A549 (cell line): ENCODE results near the gene ARHGEF7. TPM values are rescaled to one million over a fixed set of nuclear protein-coding genes. Genes with fewer than 3 reads are reported as not detected.

Source experiments
- ATAC-seq, 2 experiments: fragments of 200-7000 bp in 1 of 2; fragments of >200 bp in 1 of 2; cut with Nextera tagmentation in 1 of 2; cut with Tn5 transposase in 1 of 2; 3 replicates each; pipeline versions ENCODE4 v1.8.0 to v1.9.1; 2018 to 2020; ENCODE audit warnings: mild to moderate bottlenecking in 1 of 2, moderate library complexity in 1 of 2
- CTCF ChIA-PET: fragments of 300-600 bp; sonication (Branson Sonifier 250); formaldehyde crosslinking; extraction: SDS; loops from one replicate; lab custom pipeline; 2021; ENCODE audit warnings: antibody characterized with exemption, inconsistent platforms; lab: Yijun Ruan, JAX
- POLR2A ChIA-PET: fragments of 350-600 bp; formaldehyde crosslinking; extraction: SDS; loops from one replicate; lab custom pipeline; 2021; ENCODE audit warnings: antibody characterized with exemption, inconsistent platforms; lab: Yijun Ruan, JAX
- DNase-seq, 2 experiments: peaks; one replicate each; pipeline versions ENCODE4 v3.0.0 to v3.0.0-alpha.2; 2011 to 2016; ENCODE audit warnings: low read depth in 1 of 2, low spot score in 1 of 2
- FAIRE-seq: peaks from 2 replicates; lab custom pipeline; 2011; peaks lifted over from hg19 to GRCh38; lab: Jason Lieb, UNC
- H3K27ac ChIP-seq, 2 experiments: fragments of >200 bp; sonication (Bioruptor Twin); formaldehyde crosslinking; 3 replicates each; pipeline ENCODE4 v1.5.1; 2016 to 2017
- H3K4me1 ChIP-seq: fragments of >200 bp; sonication (Bioruptor Twin); formaldehyde crosslinking; 3 replicates; pipeline ENCODE4 v1.6.1; 2016
- H3K4me2 ChIP-seq: fragments of >200 bp; sonication (Bioruptor Twin); formaldehyde crosslinking; 3 replicates; pipeline ENCODE4 v1.6.1; 2016
- H3K4me3 ChIP-seq: fragments of >200 bp; sonication (Bioruptor Twin); formaldehyde crosslinking; 3 replicates; pipeline ENCODE4 v1.5.1; 2016
- H3K9me3 ChIP-seq: fragments of >200 bp; sonication (Bioruptor Twin); formaldehyde crosslinking; 3 replicates; pipeline ENCODE4 v1.6.1; 2016
- BHLHE40 ChIP-seq: IDR thresholded peaks from 2 replicates; pipeline ENCODE4 v1.6.1; 2012; ENCODE audit warnings: low read depth, low read length, inconsistent platforms
- EHMT2 ChIP-seq: fragments of 200-600 bp; sonication (generic); IDR thresholded peaks from 2 replicates; pipeline ENCODE4 v1.6.1; 2016; ENCODE audit warnings: antibody characterized with exemption, low read depth, mild to moderate bottlenecking, moderate library complexity
- ESRRA ChIP-seq: fragments of 150-350 bp; IDR thresholded peaks from 2 replicates; pipeline ENCODE4 v1.6.1; 2014; ENCODE audit warnings: mild to moderate bottlenecking, low read length, borderline replicate concordance
- FOSL2 ChIP-seq, 2 experiments: fragments of 450-650 bp in 1 of 2; fragments of >200 bp in 1 of 2; sonication (Bioruptor Twin) in 1 of 2; formaldehyde crosslinking; IDR thresholded peaks; 2 replicates each; pipeline versions ENCODE4 v1.5.0 to v1.6.1; 2016 to 2020; ENCODE audit warnings: mild to moderate bottlenecking in 1 of 2, moderate library complexity in 1 of 2
- HEYL ChIP-seq: fragments of 250-450 bp; sonication (Bioruptor Pico); IDR thresholded peaks from 2 replicates; pipeline ENCODE4 v1.8.0; 2021; ENCODE audit warnings: mild to moderate bottlenecking, moderate library complexity
- HOXB13 ChIP-seq: fragments of 250-450 bp; sonication (Bioruptor Pico); IDR thresholded peaks from 2 replicates; pipeline ENCODE4 v1.5.0; 2020; ENCODE audit warnings: low read depth, mild to moderate bottlenecking, moderate library complexity
- KDM1A ChIP-seq: fragments of 200-600 bp; sonication (generic); IDR thresholded peaks from 2 replicates; pipeline ENCODE4 v1.6.1; 2016; ENCODE audit warnings: low read depth, mild to moderate bottlenecking
- MAZ ChIP-seq: fragments of 150-350 bp; IDR thresholded peaks from 2 replicates; pipeline ENCODE4 v1.6.1; 2014; ENCODE audit warnings: antibody characterized with exemption, low read depth, low read length, borderline replicate concordance
- MYC ChIP-seq: IDR thresholded peaks from 2 replicates; pipeline ENCODE4 v1.6.1; 2012; ENCODE audit warnings: mild to moderate bottlenecking, inconsistent platforms, low read length, improper control_type of control experiment, borderline replicate concordance
- NR3C1 ChIP-seq: fragments of >200 bp; sonication (Bioruptor Twin); formaldehyde crosslinking; IDR thresholded peaks from 3 replicates; pipeline ENCODE4 v1.6.1; 2017
- PHF8 ChIP-seq: fragments of 200-600 bp; sonication (generic); IDR thresholded peaks from 2 replicates; pipeline ENCODE4 v1.6.1; 2016; ENCODE audit warnings: low read depth, mild to moderate bottlenecking, antibody characterized with exemption, moderate library complexity, borderline replicate concordance
- POLR2AphosphoS2 ChIP-seq: conservative IDR thresholded peaks from 2 replicates; pipeline ENCODE4 v1.6.1; 2012; ENCODE audit warnings: low read length, improper control_type of control experiment, inconsistent platforms
- SMC3 ChIP-seq: fragments of >200 bp; sonication (Bioruptor Twin); formaldehyde crosslinking; IDR thresholded peaks from 3 replicates; pipeline ENCODE4 v1.6.1; 2018; ENCODE audit warnings: inconsistent platforms
- WGBS: methylation state at CpG from one replicate; pipeline ENCODE4 v1.1.6; 2017; ENCODE audit errors: missing lambda C conversion rate; 5-methylcytosine and 5-hydroxymethylcytosine counted together
- polyA plus RNA-seq, 4 experiments: library from polyadenylated mRNA; depleted of rRNA in 3 of 4; stranded (reverse); fragments of >200 nt; fragmentation: RNase III in 1 of 4; extraction: RNeasy Plus Mini Kit Qiagen cat#74134 plus additional on column Dnase treatment in 1 of 4; gene quantifications; 2 replicates in 3 of 4; 3 replicates in 1 of 4; pipeline ENCODE4 v1.2.3, GENCODE V29; 2011 to 2017
- TF ChIP-seq, protein P1 (sequence below): IDR thresholded peaks from 2 replicates; pipeline ENCODE4 v1.6.1; 2012
- TF ChIP-seq, protein P2 (sequence below): IDR thresholded peaks from 2 replicates; pipeline ENCODE4 v1.6.1; 2012; ENCODE audit warnings: low read depth, borderline replicate concordance
- TF ChIP-seq, protein P3 (sequence below): fragments of 200-600 bp; sonication (generic); IDR thresholded peaks from 2 replicates; pipeline ENCODE4 v1.6.1; 2016; ENCODE audit warnings: antibody characterized with exemption, mild to moderate bottlenecking, moderate library complexity
- TF ChIP-seq, protein P4 (sequence below): fragments of 450-650 bp; IDR thresholded peaks from 2 replicates; pipeline ENCODE4 v1.6.1; 2014; ENCODE audit warnings: antibody characterized with exemption
- TF ChIP-seq, protein P5 (sequence below): fragments of 250-450 bp; sonication (Bioruptor Pico); IDR thresholded peaks from 2 replicates; pipeline ENCODE4 v1.5.0; 2020; ENCODE audit warnings: low read depth, mild to moderate bottlenecking, moderate library complexity

Gene ARHGEF7
- polyA plus RNA-seq, 2 of the 4 experiments (the other 2 are of a cell fraction) = 21.1 to 23.1 TPM

DNA sequence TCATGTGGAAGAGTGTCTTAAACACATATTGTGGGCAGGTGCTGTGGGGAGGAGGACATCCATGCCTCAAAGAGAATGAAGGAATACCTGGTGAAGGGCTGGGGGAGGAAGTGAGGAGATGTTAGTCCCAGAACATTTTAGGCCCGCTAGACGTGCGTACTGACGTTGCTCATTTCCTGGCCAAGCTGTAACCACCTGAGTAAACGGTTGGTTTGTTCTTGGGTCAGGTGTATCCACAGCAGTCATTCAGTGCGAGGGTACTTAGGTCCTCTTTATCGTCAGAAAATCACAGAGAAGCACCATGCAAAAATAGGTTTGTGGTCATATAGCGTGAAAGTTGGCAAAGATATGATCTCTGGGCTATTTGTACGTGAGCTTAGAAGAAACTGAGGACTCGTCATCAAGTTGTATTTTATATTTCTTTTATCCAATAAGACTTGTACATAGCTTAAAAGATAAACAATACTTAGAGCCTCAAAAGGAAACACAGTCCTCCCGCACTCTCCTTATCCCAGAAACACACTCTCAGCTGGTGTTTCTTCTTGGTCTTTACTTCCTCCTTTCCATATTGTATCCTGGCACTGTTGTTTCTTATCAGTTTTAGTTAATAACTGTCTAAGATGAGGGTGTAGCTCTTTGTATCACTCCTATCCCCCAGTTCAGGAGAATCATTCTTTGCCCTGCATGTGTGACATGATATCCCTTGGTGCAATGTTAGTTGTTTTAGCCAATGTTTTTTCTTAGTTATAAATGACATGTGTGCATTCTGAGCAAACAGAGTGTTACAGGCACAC, 52.0 kb downstream of the ARHGEF7 start:
- TF ChIP-seq HEYL (CRISPR knock-in tag) = no peak
- TF ChIP-seq, protein P1, sequence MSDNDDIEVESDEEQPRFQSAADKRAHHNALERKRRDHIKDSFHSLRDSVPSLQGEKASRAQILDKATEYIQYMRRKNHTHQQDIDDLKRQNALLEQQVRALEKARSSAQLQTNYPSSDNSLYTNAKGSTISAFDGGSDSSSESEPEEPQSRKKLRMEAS = no peak
- TF ChIP-seq, protein P2, sequence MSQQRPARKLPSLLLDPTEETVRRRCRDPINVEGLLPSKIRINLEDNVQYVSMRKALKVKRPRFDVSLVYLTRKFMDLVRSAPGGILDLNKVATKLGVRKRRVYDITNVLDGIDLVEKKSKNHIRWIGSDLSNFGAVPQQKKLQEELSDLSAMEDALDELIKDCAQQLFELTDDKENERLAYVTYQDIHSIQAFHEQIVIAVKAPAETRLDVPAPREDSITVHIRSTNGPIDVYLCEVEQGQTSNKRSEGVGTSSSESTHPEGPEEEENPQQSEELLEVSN = no peak
- TF ChIP-seq MYC = no peak
- TF ChIP-seq POLR2AphosphoS2 = no peak
- TF ChIP-seq, protein P3, sequence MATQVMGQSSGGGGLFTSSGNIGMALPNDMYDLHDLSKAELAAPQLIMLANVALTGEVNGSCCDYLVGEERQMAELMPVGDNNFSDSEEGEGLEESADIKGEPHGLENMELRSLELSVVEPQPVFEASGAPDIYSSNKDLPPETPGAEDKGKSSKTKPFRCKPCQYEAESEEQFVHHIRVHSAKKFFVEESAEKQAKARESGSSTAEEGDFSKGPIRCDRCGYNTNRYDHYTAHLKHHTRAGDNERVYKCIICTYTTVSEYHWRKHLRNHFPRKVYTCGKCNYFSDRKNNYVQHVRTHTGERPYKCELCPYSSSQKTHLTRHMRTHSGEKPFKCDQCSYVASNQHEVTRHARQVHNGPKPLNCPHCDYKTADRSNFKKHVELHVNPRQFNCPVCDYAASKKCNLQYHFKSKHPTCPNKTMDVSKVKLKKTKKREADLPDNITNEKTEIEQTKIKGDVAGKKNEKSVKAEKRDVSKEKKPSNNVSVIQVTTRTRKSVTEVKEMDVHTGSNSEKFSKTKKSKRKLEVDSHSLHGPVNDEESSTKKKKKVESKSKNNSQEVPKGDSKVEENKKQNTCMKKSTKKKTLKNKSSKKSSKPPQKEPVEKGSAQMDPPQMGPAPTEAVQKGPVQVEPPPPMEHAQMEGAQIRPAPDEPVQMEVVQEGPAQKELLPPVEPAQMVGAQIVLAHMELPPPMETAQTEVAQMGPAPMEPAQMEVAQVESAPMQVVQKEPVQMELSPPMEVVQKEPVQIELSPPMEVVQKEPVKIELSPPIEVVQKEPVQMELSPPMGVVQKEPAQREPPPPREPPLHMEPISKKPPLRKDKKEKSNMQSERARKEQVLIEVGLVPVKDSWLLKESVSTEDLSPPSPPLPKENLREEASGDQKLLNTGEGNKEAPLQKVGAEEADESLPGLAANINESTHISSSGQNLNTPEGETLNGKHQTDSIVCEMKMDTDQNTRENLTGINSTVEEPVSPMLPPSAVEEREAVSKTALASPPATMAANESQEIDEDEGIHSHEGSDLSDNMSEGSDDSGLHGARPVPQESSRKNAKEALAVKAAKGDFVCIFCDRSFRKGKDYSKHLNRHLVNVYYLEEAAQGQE = no peak
- TF ChIP-seq ESRRA = no peak
- no peak for TF ChIP-seq EHMT2
- TF ChIP-seq KDM1A = no peak
- TF ChIP-seq FOSL2 (IDR thresholded peaks at IDR 0.05) = no peak
- no peak for TF ChIP-seq FOSL2 (CRISPR knock-in tag; IDR thresholded peaks at IDR 0.05)
- TF ChIP-seq NR3C1 = no peak
- TF ChIP-seq SMC3 = no peak
- TF ChIP-seq, all 56 proteins: peak for 0
- CTCF ChIA-PET = interaction anchor here (1.2 kb wide), 1 partner anchor 43 kb away, joined by 3 read pairs; no protein-coding TSS in a partner anchor
- no peak for FAIRE-seq
- ATAC-seq = no peak
- Histone ChIP-seq H3K4me2 (no peak overlapping the region), H3K27ac (no peak overlapping the region), H3K9me3 (no peaks in the 10 kb centered on the region), H3K4me1 (no peaks in the 10 kb centered on the region), H3K4me3 (no peak overlapping the region)
- 95% methylated on average over 11 of the region's 11 CpGs for WGBS
- POLR2A ChIA-PET = no interaction called here
- no peak for DNase-seq

DNA sequence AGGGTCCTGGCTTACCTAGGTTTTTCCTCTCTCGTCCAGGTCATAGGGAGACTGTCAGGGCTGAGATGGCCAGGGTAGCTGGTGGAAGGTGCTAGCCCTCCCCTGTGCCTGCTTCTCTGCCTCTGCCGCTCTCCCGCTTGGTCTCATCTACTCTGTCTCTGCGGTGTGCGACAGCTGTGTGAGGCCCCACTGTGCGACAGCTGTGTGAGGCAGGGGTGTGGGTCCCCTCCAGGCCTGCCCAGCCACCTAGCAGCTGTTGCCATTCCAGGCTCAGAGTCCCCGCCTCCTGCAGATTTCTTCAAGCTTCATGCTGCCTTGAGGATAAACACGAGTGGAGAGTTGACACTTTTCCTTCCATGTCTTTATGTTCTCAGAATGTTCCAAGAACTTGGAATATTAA, 53.0 kb downstream of the ARHGEF7 start:
- WGBS = 97% methylated on average over 8 of the region's 8 CpGs
- Histone ChIP-seq H3K4me3 (no peak overlapping the region), H3K9me3 (no peaks in the 10 kb centered on the region), H3K27ac (no peak overlapping the region), H3K4me1 (no peaks in the 10 kb centered on the region), H3K4me2 (no peak overlapping the region)
- POLR2A ChIA-PET = no interaction called here
- TF ChIP-seq PHF8 (no peak), MAZ (no peak), HOXB13 (CRISPR knock-in tag) (no peak), BHLHE40 (no peak), SMC3 (no peak)
- TF ChIP-seq, protein P4, sequence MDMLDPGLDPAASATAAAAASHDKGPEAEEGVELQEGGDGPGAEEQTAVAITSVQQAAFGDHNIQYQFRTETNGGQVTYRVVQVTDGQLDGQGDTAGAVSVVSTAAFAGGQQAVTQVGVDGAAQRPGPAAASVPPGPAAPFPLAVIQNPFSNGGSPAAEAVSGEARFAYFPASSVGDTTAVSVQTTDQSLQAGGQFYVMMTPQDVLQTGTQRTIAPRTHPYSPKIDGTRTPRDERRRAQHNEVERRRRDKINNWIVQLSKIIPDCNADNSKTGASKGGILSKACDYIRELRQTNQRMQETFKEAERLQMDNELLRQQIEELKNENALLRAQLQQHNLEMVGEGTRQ = no peak
- TF ChIP-seq, protein P5, sequence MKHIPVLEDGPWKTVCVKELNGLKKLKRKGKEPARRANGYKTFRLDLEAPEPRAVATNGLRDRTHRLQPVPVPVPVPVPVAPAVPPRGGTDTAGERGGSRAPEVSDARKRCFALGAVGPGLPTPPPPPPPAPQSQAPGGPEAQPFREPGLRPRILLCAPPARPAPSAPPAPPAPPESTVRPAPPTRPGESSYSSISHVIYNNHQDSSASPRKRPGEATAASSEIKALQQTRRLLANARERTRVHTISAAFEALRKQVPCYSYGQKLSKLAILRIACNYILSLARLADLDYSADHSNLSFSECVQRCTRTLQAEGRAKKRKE = no peak
- TF ChIP-seq, protein P3 = no peak
- ATAC-seq (no peak), FAIRE-seq (no peak), DNase-seq (no peak)
- CTCF ChIA-PET = no interaction called here
